Inflammatory macrophage treated with lipopolysaccharide for 4 hours (primary cell): ENCODE measurements around the gene SORCS3.

Experiments used
- DNase-seq: peaks from one replicate; pipeline ENCODE4 v3.0.0-alpha.2; 2020

SORCS3 gene

GRCh38 chr10:104780165-104780564, 139.1 kb downstream of the SORCS3 start:
- no peak for DNase-seq

DNA sequence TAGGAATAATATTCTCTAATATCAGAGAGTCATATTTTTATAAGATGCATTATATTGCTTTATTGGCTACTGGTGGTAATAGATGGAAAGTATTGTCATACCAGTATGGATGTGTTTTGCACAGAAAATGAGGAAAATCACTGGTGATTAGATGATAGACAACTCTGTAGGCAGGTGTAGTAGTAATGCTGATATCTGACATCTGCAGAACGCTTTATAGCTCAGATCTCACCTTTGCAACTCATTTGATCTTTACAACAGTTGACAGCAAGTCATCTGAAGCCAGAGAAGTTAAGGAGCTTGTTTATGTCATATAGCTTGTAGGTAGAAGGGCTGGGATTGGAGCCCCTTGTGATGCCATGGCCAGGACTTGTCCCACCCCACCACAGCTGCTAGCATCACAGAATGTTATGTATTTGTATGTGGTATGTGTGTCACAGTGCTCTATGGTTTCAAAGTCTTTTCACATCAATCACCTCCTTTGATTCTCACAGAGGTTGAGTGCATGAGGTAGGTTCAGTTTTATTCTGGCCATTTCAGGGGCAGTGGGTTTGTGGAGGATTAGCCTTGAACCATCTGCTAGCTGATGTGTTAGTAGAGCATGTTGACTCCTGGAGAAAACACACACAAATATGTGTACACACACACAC, 140.0 kb downstream of the SORCS3 start:
- no peak for DNase-seq

DNA sequence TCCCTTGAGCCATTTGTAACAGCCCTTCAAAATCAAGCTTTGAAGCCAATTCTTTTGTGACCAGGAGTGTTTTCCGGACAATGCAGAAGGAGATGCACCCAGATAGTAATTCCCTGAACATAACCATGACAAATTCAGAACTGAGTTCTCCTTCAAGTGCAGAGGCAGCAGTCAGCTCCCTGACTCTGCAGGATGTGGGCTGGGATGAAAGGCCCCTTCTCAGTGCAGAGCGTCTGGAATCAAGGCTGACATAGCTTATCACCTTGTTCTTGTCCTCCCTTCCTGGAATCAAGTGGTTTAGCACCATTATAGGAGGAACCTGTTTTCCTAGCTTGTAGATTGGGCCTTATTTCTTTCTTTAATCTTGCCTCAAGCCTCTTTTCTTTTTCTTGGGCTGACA, 143.4 kb downstream of the SORCS3 start:
- no peak for DNase-seq

GRCh38 chr10:104791471-104791870, 150.4 kb downstream of the SORCS3 start:
- no peak for DNase-seq

- no peak for DNase-seq
These were observed 154.3 kb downstream of the SORCS3 start for GRCh38 chr10:104795411-104795810.

- no peak for DNase-seq
These were observed 155.7 kb downstream of the SORCS3 start for GRCh38 chr10:104796823-104797222.

GRCh38 chr10:104802941-104803340, 161.9 kb downstream of the SORCS3 start:
- no peak for DNase-seq

- DNase-seq: no peak
These were observed 163.8 kb downstream of the SORCS3 start for GRCh38 chr10:104804880-104805279.

DNA sequence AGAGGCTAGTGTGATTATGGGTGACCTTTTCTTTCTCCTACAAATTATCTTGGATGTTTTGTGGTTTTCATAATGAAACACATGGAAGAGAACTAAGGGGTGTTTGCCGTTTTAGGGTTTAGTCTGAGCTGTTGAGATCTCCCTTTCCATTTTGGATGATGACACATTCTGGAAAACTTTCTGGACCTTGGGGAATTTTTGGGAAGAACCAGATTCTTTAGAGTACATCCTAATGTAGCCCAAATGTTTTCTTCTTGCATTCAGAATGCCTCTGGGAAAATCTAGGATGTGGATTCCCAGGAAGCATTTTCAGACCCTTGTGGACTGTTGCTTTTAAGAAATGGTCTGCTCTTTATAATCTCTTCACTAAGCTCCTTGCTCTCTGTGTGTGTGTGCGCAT, 165.7 kb downstream of the SORCS3 start:
- DNase-seq: no peak

- no peak for DNase-seq
These were observed 166.7 kb downstream of the SORCS3 start for GRCh38 chr10:104807581-104808310.

DNA sequence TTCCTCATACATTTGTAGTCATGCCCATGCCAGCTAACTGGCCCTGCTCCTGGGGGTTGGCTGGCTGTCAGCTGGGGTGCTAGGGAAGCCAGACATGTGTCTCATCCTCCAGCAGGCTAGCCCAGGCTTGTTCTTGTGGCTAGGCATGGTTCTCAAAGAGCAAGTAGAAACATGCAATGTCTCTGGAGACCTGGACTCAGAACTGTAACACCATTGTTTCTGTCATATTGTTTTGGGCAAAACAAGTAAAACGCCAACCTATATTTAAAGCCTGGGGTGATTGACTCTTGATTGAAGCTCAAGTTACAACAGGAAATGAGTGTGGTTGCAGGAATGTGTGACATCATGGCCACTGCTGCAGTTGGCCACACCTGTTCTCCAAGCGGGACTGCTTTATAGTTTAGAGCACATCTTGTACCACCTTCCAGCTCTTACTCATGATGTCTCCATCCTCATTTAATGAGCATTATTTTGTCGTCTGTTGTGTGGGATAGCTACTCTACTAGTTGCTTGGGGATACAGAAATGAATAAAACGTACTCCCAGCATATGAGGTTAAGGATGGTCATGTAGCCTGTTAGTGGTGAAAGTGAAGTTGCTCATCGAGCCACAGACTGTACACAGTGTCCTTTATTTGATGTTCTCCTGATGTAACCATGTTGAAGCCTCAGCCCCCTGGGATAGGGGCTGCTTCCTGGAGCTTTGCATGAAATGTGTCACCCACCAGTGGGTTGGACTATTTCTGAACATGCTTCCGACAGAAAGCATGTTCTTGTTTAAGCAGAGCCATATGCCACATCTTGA, 168.4 kb downstream of the SORCS3 start:
- DNase-seq: no peak

DNA sequence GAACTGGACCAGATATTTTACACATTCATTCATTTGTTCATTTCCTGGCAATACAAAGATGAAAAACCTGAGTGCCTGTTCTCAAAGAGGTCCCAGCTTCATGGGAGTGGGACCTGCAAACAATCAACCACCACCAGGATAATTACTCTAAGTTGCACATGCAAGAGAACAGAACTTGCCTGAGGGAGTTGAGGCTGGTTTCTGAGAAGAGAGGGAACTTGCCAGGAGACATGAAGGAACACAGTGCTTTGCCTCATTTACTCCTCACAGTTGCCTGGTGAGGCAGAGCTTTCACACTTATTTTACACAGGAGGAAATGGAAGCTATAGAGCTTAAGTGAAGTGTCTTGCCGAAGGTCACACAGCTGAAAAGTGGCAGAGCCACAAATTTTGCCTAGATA, 170.1 kb downstream of the SORCS3 start:
- DNase-seq: no peak

DNA sequence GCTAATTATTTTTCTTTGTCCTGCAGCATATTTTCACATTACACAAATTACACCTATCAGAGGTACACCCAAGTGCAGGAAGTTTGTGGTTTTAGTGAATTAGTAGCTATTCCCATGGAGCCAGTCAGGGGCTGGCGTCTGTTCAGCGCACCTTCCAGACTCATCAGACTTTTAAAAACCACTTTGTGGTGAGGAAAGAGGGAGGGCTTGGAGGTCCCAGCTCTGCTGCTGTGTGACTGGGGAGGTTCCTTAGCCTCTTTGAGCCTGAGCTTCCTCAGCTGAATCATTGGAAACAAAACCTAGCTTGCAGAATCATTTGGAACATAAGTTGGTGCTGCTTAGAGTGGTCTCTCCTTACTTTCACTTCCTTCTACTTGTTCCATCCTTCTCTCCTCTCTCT, 175.4 kb downstream of the SORCS3 start:
- DNase-seq: no peak

GRCh38 chr10:104819731-104820130, 178.6 kb downstream of the SORCS3 start:
- DNase-seq: no peak

GRCh38 chr10:104822088-104822487, 181.0 kb downstream of the SORCS3 start:
- no peak for DNase-seq

GRCh38 chr10:104824380-104825006, 183.4 kb downstream of the SORCS3 start:
- no peak for DNase-seq

GRCh38 chr10:104831272-104831671, 190.2 kb downstream of the SORCS3 start:
- DNase-seq: no peak

- no peak for DNase-seq
These were observed 193.5 kb downstream of the SORCS3 start for GRCh38 chr10:104834580-104834979.

- no peak for DNase-seq
These were observed 194.3 kb downstream of the SORCS3 start for GRCh38 chr10:104835422-104835821.

- DNase-seq: no peak
These were observed 201.6 kb downstream of the SORCS3 start for GRCh38 chr10:104842704-104843103.

- DNase-seq: no peak
These were observed 203.0 kb downstream of the SORCS3 start for GRCh38 chr10:104844073-104844472.

GRCh38 chr10:104850023-104850422, 208.9 kb downstream of the SORCS3 start:
- no peak for DNase-seq

DNA sequence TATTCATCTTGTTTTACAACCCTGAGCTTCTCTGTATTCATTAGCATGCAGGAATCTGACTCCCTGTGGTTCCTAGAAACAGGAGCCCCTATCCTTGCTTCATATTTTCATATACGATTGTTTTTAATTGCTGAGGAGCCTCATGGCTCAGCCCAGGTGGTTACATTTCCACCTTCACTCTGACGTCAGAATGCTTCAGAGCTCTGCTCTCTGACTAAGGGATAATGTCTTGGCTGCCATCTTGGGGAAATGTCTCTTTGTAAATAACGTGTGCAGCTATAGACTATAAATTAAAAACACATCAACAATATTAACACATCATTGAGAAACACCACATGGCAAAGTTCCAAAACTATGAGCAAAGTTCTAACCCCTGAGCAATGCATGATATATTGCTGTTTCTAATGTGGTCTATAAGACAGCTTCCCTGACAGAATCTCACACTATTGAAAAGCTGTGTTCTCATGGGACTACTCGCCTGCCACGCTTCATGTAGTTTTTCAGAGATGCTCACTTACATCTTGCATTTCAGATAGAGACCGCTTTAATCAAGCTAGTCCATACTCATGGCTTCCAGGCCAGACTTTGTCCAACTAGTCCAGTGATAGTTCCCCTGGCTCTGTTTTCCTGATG, 227.0 kb downstream of the SORCS3 start:
- no peak for DNase-seq
